ENCODE data around the gene AFAP1. TPM values are rescaled to one million over a fixed set of nuclear protein-coding genes. Genes with fewer than 3 reads are reported as not detected.
A peak's percentile ranks its signal among the peaks of the same experiment; 100 is the strongest.

Gene AFAP1
- total and polyA plus RNA-seq, 2 donors (not counting 1 experiment from before 2014, with no cell fraction given), result 0.03 to 0.44 TPM

DNA sequence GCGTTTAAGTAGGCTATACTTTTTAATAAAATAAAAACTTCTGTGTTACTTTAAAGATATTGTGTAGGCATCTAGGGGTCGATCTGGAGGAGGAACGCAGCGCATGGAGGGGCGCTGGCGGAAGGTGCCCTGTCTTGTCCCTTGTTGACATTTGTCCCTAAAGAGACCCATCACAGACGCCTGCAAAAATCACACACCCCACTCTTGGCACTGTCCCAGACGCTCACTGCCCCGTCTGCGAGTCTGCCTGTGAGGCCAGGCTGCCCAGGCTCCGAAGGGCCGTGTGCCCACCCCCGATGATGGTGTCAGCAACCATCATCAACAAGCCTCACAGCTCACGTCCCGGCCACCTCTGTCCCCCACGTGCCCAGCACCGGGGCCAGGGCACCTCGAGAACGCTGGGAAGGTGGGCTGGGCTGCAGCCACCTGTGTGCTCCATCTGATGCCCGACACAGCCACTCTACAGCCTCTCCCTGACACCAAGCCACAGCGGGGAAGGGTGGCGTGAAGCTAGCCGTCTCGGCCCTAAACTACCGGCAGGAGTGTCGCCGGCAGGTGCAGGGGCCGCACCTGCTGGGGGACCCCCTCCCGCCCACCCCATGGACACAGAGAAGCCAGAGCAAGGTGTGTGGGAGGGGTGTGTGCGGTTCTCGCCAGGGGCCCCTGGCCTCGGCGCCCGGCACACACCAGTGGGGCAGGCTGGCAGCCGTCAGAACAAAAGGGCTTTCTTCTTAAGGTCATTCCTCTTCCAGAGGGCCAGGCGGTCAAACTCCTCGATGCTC lies 26.8 kb upstream of the AFAP1 start:
- no peaks in the 10 kb centered on the region for H3K4me1 ChIP-seq (ENCODE audit: control insufficient read depth in 2 of 2, insufficient read depth in 2 of 2, low read length in 2 of 2)
- no peaks in the 10 kb centered on the region for H4K20me1 ChIP-seq (ENCODE audit: control insufficient read depth, insufficient read depth, low read length, poor library complexity, severe bottlenecking)
- H3K4me2 ChIP-seq (replicated peaks; ENCODE audit: low read depth, low read length, poor library complexity, severe bottlenecking), result no peak overlapping the region
- DNase-seq, result no peak
- WGBS (ENCODE audit: insufficient coverage), result 78% methylated on average over 21 of the region's 37 CpGs
- no peaks in the 10 kb centered on the region for H3K79me2 ChIP-seq (ENCODE audit: control insufficient read depth, insufficient read depth, low read length)
- ATAC-seq (ENCODE audit: low read depth), result no peak
- intact Hi-C loops (cut with micrococcal nuclease), result no loop called here
- CTCF ChIA-PET, result no interaction called here
- POLR2A ChIA-PET, result no interaction called here
- no peak overlapping the region for H2AFZ ChIP-seq (ENCODE audit: insufficient read depth, low read depth, low read length, poor library complexity, severe bottlenecking)
- Mint-ChIP-seq H3K27me3 (peaks cover 19% of the 10 kb centered on the region), H3K4me3 (no peak overlapping the region), H3K4me1 (peaks cover 9% of the 10 kb centered on the region), H3K27ac (no peak overlapping the region), H3K9me3 (ENCODE audit: insufficient read depth) (no peaks in the 10 kb centered on the region)
- H3K36me3 ChIP-seq (replicated peaks in 1 of 2; ENCODE audit: control extremely low read depth in 1 of 2, control insufficient read depth in 1 of 2, extremely low read depth in 1 of 2, insufficient read depth in 2 of 2, low read length in 1 of 2), result no peaks in the 10 kb centered on the region
- H3K9me3 ChIP-seq (ENCODE audit: control extremely low read depth in 1 of 3, control insufficient read depth in 2 of 3, insufficient read depth in 1 of 3, low read length in 2 of 3), result no peaks in the 10 kb centered on the region
- H3K9ac ChIP-seq (ENCODE audit: low read length), result no peak overlapping the region
- H3K4me3 ChIP-seq (ENCODE audit: control extremely low read depth in 1 of 5, extremely low read depth in 1 of 5, insufficient read depth in 1 of 5, low read depth in 2 of 5, low read length in 4 of 5), result no peak overlapping the region
- TF ChIP-seq, protein P1, sequence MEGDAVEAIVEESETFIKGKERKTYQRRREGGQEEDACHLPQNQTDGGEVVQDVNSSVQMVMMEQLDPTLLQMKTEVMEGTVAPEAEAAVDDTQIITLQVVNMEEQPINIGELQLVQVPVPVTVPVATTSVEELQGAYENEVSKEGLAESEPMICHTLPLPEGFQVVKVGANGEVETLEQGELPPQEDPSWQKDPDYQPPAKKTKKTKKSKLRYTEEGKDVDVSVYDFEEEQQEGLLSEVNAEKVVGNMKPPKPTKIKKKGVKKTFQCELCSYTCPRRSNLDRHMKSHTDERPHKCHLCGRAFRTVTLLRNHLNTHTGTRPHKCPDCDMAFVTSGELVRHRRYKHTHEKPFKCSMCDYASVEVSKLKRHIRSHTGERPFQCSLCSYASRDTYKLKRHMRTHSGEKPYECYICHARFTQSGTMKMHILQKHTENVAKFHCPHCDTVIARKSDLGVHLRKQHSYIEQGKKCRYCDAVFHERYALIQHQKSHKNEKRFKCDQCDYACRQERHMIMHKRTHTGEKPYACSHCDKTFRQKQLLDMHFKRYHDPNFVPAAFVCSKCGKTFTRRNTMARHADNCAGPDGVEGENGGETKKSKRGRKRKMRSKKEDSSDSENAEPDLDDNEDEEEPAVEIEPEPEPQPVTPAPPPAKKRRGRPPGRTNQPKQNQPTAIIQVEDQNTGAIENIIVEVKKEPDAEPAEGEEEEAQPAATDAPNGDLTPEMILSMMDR (IDR thresholded peaks at IDR 0.05), result no peak
- no peak for TF ChIP-seq EZH2 (IDR thresholded peaks at IDR 0.05; ENCODE audit: borderline replicate concordance, insufficient read depth, low read depth, low read length, poor library complexity, severe bottlenecking)
- no peak overlapping the region for H3K27ac ChIP-seq (ENCODE audit: low read length in 2 of 2)
- peaks cover 0 to 2% (median 0%) of the 10 kb centered on the region in 4 experiments for H3K27me3 ChIP-seq (replicated peaks in 1 of 4; ENCODE audit: control extremely low read depth in 1 of 4, control insufficient read depth in 3 of 4, insufficient read depth in 4 of 4, low read length in 3 of 4)

GRCh38 chr4:7964890-7965662 lies 25.4 kb upstream of the AFAP1 start:
- WGBS (ENCODE audit: insufficient coverage), result 54% methylated on average over 22 of the region's 23 CpGs
- ChIA-PET CTCF (no interaction called here), POLR2A (no interaction called here)
- Histone ChIP-seq H3K79me2 (ENCODE audit: control insufficient read depth, insufficient read depth, low read length) (no peaks in the 10 kb centered on the region), H3K4me3 (ENCODE audit: control extremely low read depth in 1 of 5, extremely low read depth in 1 of 5, insufficient read depth in 1 of 5, low read depth in 2 of 5, low read length in 4 of 5) (no peak overlapping the region), H4K20me1 (ENCODE audit: control insufficient read depth, insufficient read depth, low read length, poor library complexity, severe bottlenecking) (no peaks in the 10 kb centered on the region), H3K9ac (ENCODE audit: low read length) (no peak overlapping the region), H3K4me2 (replicated peaks; ENCODE audit: low read depth, low read length, poor library complexity, severe bottlenecking) (no peak overlapping the region), H3K36me3 (replicated peaks in 1 of 2; ENCODE audit: control extremely low read depth in 1 of 2, control insufficient read depth in 1 of 2, extremely low read depth in 1 of 2, insufficient read depth in 2 of 2, low read length in 1 of 2) (no peaks in the 10 kb centered on the region), H2AFZ (ENCODE audit: insufficient read depth, low read depth, low read length, poor library complexity, severe bottlenecking) (no peak overlapping the region), H3K27me3 (replicated peaks in 1 of 4; ENCODE audit: control extremely low read depth in 1 of 4, control insufficient read depth in 3 of 4, insufficient read depth in 4 of 4, low read length in 3 of 4) (no peaks in the 10 kb centered on the region), H3K9me3 (ENCODE audit: control extremely low read depth in 1 of 3, control insufficient read depth in 2 of 3, insufficient read depth in 1 of 3, low read length in 2 of 3) (no peaks in the 10 kb centered on the region), H3K27ac (ENCODE audit: low read length in 2 of 2) (no peak overlapping the region), H3K4me1 (ENCODE audit: control insufficient read depth in 2 of 2, insufficient read depth in 2 of 2, low read length in 2 of 2) (peaks cover 9% of the 10 kb centered on the region in 2 donors)
- peaks cover 15% of the 10 kb centered on the region for H3K4me1 Mint-ChIP-seq
- intact Hi-C loops (cut with micrococcal nuclease), result no loop called here
- no peak for ATAC-seq (ENCODE audit: low read depth)
- no peaks in the 10 kb centered on the region for H3K9me3 Mint-ChIP-seq (ENCODE audit: insufficient read depth)
- H3K27me3 Mint-ChIP-seq, result peaks cover 20% of the 10 kb centered on the region
- H3K4me3 Mint-ChIP-seq, result no peak overlapping the region
- TF ChIP-seq EZH2 (IDR thresholded peaks at IDR 0.05; ENCODE audit: borderline replicate concordance, insufficient read depth, low read depth, low read length, poor library complexity, severe bottlenecking), result no peak
- TF ChIP-seq, protein P1 (IDR thresholded peaks at IDR 0.05), result no peak
- no peak for DNase-seq
- H3K27ac Mint-ChIP-seq, result peak overlapping the region; percentile 23

Measured in B cell (primary cell).